ENCODE data around the gene DEAF1.

Gene DEAF1

DNA sequence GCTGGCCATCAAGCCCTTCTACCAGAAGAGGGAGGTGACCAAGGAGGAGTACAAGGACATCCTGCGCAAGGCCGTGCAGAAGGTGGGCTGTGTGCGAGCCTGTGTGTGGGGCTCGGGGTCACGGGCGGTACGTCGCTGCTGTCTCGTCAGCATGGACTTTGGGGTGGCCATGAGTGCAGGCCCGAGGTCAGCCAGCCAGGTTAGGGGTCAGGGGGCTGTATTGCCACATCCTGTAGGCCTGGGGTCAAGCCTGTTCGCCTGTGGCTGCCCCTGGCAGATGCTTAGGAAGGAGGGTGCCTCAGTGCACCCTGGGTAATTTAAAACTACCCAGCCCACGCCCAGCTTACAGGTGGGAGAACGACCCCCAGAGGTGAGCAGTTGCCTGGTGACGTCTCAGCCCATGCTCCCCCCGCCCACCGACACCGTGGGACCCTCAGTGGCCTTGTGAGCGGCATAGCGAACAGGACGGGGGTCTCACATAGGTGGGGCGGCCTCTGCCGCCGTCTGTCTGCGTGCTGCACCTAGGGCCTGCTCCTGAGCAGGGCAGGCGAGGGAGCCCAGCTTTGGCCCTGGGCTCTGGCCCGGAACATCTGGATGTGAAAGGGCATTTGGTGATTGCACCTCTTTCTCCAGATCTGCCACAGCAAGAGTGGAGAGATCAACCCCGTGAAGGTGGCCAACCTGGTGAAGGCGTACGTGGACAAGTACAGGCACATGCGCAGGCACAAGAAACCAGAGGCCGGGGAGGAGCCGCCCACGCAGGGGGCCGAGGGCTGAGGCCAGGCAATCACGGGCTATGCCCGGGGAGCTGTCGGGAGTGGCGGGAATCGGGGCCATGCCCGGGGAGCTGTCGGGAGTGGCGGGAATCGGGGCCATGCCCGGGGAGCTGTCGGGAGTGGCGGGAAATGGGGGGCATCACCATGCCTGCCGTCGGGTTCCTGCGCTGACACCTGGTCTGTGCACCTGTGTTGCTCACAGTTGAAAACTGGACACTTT, 83.7 kb downstream of the DEAF1 start:
- no peak for DNase-seq

DNA sequence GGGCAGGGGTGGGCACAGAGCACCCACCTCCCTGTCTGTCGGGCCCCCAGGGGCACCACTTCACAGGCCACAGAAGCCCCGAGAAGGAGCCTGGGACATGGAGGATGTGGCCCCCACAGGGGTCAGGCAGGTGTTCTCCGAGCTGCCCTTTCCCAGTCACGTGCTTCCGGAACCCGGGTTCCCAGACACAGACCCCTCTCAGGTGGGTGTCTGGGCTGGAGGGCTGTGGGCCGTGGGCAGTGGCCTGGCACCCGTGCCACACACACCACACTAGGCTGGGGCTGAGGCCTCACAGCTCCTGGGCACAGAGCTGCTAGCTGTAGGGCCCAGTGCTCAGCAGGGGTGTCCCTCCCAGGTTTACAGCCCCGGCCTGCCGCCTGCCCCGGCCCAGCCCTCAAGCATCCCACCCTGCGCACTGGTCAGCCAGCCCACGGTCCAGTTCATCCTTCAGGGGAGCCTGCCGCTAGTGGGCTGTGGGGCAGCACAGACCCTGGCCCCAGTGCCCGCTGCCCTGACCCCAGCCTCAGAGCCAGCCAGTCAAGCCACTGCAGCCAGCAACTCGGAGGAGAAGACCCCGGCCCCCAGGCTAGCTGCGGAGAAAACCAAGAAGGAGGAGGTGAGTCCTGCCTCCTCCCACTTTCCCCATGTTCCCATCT, 84.7 kb downstream of the DEAF1 start:
- DNase-seq = no peak

- DNase-seq = no peak
Measured at GRCh38 chr11:609341-609811, 85.6 kb downstream of the DEAF1 start.

DNA sequence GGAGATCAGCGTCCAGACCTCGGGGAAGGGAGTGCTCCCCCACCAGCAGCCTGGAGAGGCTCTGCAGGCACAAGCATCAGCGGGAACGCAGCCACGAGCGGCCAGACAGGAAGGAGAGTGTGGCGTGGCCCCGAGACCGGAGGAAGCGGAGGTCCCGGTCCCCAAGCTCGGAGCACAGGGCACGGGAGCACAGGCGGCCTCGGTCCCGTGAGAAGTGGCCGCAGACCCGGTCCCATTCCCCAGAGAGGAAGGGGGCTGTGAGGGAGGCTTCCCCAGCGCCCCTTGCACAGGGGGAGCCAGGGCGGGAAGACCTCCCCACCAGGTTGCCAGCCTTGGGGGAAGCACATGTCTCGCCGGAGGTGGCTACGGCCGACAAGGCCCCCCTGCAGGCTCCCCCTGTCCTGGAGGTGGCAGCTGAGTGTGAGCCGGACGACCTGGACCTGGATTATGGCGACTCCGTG, 86.2 kb downstream of the DEAF1 start:
- DNase-seq = no peak

GRCh38 chr11:607971-608659, 86.9 kb downstream of the DEAF1 start:
- no peak for DNase-seq

GRCh38 chr11:607020-607780, 87.8 kb downstream of the DEAF1 start:
- DNase-seq = no peak

GRCh38 chr11:606245-606644, 88.8 kb downstream of the DEAF1 start:
- no peak for DNase-seq

DNA sequence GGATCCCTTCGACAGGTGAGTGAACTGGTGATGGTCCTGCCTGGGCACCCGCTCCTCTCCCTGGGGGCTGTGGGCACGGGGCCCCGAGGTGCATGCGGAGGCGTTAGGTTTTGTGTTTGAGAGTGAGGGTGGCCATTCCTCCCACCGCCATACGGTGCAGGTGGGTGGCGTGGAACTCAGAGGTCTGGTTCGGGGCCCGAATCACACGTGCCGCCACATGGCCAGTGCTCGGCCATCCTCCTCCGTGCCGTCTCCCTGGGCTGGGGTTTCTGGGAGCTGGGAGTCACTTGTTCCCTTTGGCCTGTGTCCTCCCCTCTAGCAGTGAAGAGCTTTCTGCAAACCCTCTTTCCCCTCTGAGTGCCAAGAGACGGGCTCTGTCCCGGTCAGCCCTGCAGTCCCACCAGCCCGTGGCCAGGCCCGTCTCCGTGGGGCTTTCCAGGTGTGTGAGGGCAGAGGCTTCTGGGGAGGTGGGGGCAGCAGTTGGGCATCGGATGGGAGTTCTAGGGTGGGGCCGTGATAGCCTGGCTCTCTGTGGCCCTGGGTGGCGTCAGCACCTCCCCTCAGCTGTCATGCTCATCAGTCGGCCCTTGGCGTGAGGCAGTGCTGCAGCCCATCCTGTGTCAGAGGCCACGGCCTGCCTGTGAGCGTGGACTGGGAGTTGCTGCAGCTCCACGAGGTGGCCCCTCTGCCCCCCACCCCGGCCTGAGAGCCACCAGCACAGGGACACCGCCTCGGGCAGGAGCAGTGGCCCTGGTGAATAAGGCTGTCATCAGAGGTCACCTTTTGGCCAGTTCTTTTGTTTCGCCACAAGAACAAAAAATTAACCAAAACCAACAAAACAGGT, 89.5 kb downstream of the DEAF1 start:
- DNase-seq = no peak

- DNase-seq = no peak
Measured at GRCh38 chr11:603154-603553, 91.9 kb downstream of the DEAF1 start.

- DNase-seq = no peak
Measured at GRCh38 chr11:601573-602245, 93.3 kb downstream of the DEAF1 start.

GRCh38 chr11:598005-598680, 96.9 kb downstream of the DEAF1 start:
- DNase-seq = no peak

GRCh38 chr11:597166-597725, 97.8 kb downstream of the DEAF1 start:
- no peak for DNase-seq

DNA sequence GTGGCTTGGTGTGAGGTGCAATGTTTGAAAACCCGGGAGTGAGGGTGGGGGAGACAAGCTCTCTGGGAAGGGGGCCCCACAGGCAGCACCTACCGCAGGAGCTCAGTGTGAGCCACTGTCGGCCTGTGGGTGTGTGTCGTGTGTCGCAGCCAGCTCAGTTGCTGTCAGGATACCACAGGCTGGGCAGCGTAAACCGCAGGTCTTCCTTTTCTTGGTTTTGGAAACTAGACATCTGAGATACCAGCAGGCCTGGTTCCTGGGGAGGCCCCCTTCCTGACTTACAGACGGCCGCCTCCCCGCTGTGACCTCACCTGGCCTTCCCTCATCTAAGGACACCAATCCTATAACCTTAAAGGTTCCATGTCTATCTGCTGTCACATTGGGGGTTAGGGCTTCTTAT, 98.6 kb downstream of the DEAF1 start:
- no peak for DNase-seq

DNA sequence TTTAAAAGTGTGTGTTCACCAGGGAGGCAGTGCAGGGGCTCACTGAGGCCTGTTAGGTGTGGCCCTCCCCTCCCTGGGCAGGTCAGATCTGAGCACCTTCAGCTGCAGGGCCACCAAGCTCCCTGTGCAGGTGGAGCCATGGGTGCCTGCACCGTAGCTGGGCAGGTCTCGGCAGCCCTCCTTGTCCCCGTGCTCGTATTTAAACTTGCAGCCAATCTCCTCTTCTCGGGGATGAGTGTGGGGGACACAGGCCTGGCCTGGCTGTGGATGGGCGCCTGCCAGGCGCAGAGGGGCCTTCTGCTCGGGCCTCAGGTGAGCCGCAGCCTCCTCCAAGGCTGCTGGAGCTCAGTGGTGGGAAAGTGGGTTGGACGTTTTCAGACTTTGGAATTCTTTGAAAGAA, 99.6 kb downstream of the DEAF1 start:
- DNase-seq = no peak
